Measurements from ENCODE around the gene PRIM2.

DNA sequence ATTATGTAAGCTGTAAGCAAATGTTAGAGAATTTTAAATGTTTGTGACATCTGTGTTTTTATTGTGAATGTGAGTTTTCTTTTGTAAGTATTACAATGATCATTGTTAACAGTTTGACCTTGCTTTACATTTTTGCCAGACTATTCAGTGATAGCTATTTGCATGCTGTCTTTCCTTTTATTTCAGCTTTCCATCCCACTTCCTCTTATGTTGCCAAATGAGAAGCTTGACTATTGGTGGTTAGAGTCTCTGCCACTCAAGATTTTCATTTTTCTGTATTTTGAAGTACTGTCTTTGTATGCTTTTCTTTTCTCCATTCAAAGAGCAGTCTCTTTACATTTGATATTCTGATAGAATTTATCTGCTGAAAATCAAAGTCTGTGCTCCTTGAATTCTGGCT is 104.1 kb downstream of the PRIM2 start:
- TF ChIP-seq, protein P1, sequence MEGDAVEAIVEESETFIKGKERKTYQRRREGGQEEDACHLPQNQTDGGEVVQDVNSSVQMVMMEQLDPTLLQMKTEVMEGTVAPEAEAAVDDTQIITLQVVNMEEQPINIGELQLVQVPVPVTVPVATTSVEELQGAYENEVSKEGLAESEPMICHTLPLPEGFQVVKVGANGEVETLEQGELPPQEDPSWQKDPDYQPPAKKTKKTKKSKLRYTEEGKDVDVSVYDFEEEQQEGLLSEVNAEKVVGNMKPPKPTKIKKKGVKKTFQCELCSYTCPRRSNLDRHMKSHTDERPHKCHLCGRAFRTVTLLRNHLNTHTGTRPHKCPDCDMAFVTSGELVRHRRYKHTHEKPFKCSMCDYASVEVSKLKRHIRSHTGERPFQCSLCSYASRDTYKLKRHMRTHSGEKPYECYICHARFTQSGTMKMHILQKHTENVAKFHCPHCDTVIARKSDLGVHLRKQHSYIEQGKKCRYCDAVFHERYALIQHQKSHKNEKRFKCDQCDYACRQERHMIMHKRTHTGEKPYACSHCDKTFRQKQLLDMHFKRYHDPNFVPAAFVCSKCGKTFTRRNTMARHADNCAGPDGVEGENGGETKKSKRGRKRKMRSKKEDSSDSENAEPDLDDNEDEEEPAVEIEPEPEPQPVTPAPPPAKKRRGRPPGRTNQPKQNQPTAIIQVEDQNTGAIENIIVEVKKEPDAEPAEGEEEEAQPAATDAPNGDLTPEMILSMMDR (conservative IDR thresholded peaks at IDR 0.05; ENCODE audit: low read length): no peak
- TF ChIP-seq EZH2phosphoT487 (IDR thresholded peaks at IDR 0.05; ENCODE audit: borderline replicate concordance): no peak
